Activated gamma-delta T cell treated with anti-CD3 and anti-CD28 coated beads, Interleukin-2, amount 50 U/mL, for 16 hours (primary cell): ENCODE measurements around the gene KNOP1.
A peak's percentile ranks its signal among the peaks of the same experiment; 100 is the strongest.

ENCODE experiments used
- DNase-seq: peaks from one replicate; pipeline ENCODE4 v3.0.0-alpha.2; 2020; ENCODE audit warnings: low read depth

KNOP1 gene, protein sequence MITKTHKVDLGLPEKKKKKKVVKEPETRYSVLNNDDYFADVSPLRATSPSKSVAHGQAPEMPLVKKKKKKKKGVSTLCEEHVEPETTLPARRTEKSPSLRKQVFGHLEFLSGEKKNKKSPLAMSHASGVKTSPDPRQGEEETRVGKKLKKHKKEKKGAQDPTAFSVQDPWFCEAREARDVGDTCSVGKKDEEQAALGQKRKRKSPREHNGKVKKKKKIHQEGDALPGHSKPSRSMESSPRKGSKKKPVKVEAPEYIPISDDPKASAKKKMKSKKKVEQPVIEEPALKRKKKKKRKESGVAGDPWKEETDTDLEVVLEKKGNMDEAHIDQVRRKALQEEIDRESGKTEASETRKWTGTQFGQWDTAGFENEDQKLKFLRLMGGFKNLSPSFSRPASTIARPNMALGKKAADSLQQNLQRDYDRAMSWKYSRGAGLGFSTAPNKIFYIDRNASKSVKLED

GRCh38 chr16:19717741-19718623, at the start of gene KNOP1, which contains the start of gene IQCK:
TSS of gene KNOP1 (minus strand) at chr16:19718227. CDS start at chr16:19715035, 3,192 bp downstream.
TSS of gene IQCK (plus strand) at chr16:19718271. CDS start at chr16:19718307, 36 bp downstream.
- DNase-seq = peak; percentile 84

DNA sequence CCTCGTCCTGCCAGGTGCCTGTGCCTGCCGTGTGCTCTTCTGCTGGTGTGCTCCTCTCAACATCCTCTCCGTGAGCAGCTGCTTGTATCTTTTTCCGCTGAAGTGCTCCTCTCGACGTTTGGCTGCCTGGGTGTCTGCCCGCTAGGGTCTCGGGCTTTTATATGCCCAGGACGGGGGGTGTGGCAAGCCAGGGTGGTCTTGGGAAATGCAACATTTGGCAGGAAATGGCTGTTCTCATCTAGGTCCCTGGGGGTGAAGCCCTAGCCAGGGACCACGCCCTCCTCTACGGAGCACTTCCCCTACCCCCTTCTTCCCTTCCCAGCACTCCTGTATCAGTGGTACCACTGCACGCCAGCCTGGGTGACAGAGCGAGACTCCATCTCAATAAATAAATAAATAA, 49.5 kb upstream of the KNOP1 start:
- no peak for DNase-seq

GRCh38 chr16:19766988-19767387, 49.0 kb upstream of the KNOP1 start:
- no peak for DNase-seq

DNA sequence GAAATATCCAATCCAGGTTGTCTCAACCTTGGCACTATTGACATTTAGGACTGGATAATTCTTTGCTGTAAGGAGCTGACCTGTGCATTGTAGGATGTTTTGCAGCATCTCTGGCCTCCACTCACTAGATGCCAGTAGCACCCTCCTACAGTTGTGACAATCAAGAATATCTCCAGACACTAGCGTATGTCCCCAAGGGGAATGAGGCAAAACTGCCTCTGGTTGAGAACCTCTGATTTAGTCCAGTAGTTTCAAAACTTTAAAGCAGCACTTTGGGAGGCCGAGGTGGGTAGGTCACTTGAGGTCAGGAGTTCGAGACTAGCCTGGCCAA, 48.5 kb upstream of the KNOP1 start:
- no peak for DNase-seq

- DNase-seq = no peak
Measured at GRCh38 chr16:19765860-19766553, 48.0 kb upstream of the KNOP1 start.

DNA sequence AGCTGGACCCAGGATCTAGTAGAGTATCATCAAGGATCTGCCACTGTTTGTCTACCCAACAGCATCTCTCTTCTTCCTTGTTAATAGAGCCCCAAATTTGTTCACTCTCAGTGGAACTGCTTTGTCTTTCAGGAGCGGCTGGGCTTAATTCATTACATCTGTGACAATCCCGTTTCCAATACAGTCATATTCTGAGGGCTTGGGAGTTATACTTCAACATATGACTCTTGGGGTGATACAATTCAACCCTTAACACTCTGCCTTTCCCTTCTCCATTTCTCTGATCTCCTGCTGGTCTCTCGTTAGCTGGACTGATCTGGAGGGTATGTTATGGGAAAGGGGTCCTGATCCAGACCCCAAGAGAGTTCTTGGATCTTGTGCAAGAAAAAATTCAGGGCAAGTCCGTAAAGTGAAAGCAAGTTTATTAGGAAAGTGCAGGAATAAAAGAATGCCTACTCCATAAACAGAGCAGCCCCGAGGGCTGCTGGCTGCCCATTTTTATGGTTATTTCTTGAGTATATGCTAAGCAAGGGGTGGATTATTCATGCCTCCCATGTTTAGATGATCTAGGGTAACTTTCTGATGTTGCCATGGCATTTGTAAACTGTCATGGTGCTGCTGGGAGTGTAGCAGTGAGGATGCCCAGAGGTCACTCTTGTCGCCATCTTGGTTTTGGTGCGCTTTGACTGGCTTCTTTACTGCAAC, 42.5 kb upstream of the KNOP1 start:
- DNase-seq = no peak

- DNase-seq = no peak
Measured at GRCh38 chr16:19757762-19758595, 40.0 kb upstream of the KNOP1 start.

GRCh38 chr16:19757026-19757425, 39.0 kb upstream of the KNOP1 start:
- DNase-seq = no peak

- DNase-seq = no peak
Measured at GRCh38 chr16:19755268-19755667, 37.2 kb upstream of the KNOP1 start.

DNA sequence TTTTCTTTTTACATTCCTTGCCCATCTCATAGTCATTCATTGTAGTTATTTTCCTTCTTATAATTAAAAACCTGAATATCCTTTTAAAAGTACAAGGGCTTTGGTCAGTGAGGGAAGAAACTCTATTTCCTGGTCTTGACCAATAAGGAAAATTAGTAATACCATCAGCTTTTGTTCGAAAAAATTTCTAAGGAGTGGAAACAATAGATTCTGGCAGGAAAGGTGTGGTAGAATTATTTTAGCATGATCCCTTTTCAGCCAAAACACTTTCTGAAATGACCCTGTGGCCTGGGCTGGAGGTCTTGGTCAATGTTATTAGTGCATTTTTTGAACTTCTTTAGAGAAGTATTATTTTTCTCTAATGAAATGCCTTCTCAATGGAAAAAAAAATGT, 36.6 kb upstream of the KNOP1 start:
- no peak for DNase-seq

DNA sequence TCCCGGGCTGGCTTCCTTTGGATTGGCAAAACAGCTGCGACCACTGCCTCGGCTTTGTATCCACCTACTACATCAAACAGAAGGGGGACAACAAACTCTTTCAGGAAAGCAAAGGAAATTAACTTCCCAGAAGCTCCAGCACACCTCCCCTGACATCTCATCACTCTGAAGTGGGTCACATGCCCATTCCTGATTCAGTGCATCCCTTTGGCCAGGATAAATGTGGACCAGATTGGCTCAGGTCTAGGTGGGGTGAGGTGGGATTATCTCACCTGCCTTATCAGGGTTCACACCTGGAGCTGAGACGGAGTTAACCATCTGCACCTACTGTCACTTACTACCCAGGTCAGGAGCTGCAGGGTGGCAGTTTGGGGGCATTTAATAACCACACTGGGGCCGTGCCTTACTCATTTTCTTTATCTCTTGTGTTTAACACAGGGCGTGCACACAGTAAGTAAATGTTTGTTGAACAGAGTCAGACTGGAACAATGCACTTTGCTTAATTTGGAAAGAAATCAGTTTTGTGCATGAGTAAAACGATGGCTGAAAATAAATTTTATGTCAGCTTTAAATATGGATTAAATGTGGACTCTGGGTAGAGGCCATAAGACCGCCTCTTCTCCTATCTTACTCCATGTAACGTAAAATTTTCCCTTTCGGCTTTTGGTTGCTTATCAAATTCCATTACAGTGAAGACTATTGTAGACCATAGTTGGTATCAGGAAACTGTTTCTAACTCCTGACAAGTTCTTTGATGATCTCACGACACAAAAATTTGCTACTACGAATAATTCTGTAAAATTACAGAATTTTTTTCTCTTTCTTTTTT, 36.0 kb upstream of the KNOP1 start:
- no peak for DNase-seq

DNA sequence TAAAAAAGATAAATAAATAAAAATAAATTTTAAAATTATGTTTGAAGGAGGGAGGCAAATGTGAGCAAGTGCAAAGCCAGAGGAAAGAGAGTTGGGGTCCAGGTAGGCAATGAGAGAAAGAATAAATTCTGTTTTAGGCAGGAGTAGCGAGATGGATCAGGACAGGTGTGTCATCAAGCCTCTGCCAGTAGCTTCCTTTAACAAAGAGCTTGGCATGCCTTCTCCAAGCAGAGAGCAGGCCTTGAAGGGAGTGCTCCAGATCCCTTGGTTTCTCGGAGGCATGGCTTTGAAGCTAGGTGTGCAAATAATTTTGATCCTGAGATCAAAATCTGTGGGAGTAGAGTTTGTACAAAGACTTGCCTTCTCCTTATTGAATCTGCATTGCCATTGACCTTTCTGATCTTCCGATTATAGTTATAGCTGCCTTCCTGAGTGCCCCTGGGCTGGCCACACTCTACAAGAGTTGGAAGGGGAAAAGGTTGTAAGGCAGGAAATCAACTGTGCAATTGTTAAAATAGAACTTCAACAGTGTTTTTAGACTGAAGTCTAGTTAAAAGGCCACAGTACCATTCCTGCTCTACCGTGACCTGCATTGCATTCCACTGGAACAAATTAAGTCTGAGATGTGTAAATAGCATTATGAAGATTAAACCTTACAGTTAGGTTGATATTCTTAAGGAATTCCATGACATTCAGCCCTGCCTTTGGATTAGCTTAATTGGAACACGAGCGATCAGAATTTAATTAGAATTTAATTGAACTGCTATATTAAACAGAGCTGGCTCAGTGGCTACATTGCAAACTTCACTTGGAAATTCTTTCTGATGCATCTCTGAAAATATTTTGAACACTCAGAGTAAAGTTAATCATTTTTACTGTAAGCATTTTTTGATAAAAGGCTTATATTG, 33.7 kb upstream of the KNOP1 start:
- no peak for DNase-seq

GRCh38 chr16:19749571-19750080, 31.6 kb upstream of the KNOP1 start:
- no peak for DNase-seq

DNA sequence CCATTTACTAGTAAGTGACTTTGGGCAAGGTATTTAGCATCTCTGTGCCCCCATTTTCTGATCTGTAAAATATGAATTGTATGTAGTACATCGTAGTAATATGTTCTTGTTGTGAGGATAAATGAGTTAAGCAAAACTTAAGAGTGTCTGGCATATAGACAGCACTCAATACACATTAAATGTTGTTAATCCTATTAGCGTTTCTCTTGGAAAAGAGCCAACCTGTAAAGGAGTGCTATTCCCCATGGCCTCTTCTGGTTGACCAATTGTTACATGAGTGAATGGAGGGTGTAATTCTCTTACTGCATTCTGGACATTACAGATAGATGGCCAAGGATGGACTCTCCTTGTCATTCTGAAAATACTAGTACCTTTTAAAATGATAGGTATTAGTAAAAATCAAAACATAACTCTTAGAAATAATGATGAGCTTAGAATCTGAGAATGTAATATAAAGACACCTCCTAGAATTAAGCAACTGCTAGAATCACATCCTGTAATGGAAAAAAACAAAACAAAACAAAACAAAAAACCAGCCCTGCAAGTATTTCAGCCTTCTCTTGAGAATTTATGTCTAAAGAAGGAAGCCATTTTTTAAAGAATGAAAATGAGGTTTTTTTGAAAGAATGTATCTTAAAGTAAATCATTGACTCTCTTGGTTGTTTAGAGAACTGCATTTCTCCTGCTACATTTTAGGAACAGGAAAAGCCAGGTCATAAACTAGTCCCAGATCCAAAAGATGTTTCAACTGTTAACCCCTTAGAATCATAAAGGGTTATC, 30.6 kb upstream of the KNOP1 start:
- DNase-seq = no peak

GRCh38 chr16:19746561-19746960, 28.5 kb upstream of the KNOP1 start:
- DNase-seq = no peak

DNA sequence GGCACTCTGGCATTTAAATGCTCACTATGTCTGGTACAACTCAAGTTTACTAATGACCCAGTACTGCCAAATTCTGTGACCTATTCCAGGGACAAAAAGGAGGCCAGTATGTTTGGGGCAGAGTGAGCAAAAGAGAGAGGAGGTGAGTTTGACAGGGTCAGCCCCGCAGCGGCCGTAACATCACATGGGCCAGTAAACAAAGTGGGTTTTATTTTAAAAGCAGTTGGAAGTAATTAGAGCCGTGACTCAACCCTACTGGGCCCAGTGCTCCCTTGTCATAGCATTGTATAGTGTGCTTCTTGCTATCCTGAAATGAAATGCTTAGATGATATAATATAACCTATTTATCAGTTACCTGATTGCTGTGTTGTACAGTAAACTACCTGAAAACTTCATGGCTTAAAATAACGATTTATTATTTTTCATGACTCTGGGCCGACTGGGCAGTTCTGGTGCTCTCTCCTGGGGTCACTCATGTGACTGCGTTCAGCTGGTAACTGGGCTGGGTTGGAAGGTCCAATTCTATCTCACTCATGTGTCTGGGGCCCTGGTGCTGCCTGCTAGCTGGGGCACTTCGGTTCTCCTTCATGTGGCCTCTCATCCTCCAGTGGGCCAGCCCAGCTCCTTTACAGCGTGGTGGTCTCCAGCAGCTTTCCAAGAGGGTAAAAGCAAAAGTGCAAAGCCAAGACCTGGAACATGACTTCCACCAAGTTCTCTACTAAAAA, 27.4 kb upstream of the KNOP1 start:
- DNase-seq = no peak

- no peak for DNase-seq
Measured at GRCh38 chr16:19744670-19745069, 26.6 kb upstream of the KNOP1 start.
